HL-60 (cell line): Measurements from ENCODE around the gene PLPP2.
"Not testable (repeated sequence)": the region's sequence is repeated elsewhere in the genome, so short reads cannot be mapped to it uniquely, and the experiment has no call there.

Experiments used
- DNase-seq, 2 experiments: peaks; one replicate each; pipeline ENCODE4 v3.0.0-alpha.2; 2010 to 2020; ENCODE audit warnings: low read depth in 1 of 2, low spot score in 1 of 2
- H3K27ac ChIP-seq: fragments of 250-450 bp; sonication (Bioruptor Pico); replicated peaks from 2 replicates; pipeline ENCODE4 v1.5.1; 2020; ENCODE audit warnings: mild to moderate bottlenecking, moderate library complexity
- H3K27me3 ChIP-seq: fragments of 250-450 bp; sonication (Bioruptor Pico); 2 replicates; pipeline ENCODE4 v1.5.1; 2021; ENCODE audit warnings: mild to moderate bottlenecking, moderate library complexity; ENCODE audit not compliant: insufficient read depth, poor library complexity, severe bottlenecking
- H3K4me3 ChIP-seq: replicated peaks from 2 replicates; pipeline ENCODE4 v1.5.1; 2011; ENCODE audit warnings: mild to moderate bottlenecking, control low read depth, low read length; ENCODE audit not compliant: insufficient read depth
- GABPA ChIP-seq: IDR thresholded peaks from 2 replicates; pipeline ENCODE4 v1.6.1; 2012; ENCODE audit warnings: low read depth
- POLR2AphosphoS5 ChIP-seq: IDR thresholded peaks from 2 replicates; pipeline ENCODE4 v1.6.1; 2012; ENCODE audit warnings: low read depth
- REST ChIP-seq: IDR thresholded peaks from 2 replicates; pipeline ENCODE4 v1.6.1; 2012; ENCODE audit warnings: low read depth; ENCODE audit not compliant: insufficient replicate concordance
- SPI1 ChIP-seq: IDR thresholded peaks from 2 replicates; pipeline ENCODE4 v1.6.1; 2012; ENCODE audit warnings: low read depth, mild to moderate bottlenecking, borderline replicate concordance
- TF ChIP-seq, protein P1 (sequence below): IDR thresholded peaks from one replicate; pipeline ENCODE4 v1.5.1; 2011; ENCODE audit warnings: low read length, control low read depth, inconsistent platforms; ENCODE audit not compliant: insufficient read depth

The PLPP2 gene

DNA sequence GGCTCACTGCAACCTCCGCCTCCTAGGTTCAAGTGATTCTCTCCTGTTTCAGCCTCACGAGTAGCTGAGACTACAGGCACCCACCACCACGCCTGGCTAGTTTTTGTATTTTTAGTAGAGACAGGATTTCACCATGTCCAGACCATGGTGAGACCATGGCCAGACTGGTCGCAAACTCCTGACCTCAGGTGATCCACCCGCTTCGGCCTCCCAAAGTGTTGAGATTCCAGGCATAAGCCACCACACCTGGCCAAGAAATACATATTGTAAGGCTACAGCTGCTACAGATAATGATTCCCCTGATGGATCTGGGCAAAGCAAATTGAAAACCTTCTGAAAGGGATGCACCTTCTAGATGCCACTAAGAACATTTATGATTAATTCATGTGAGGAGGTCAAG is 17.8 kb downstream of the PLPP2 start:
- TF ChIP-seq, protein P1, sequence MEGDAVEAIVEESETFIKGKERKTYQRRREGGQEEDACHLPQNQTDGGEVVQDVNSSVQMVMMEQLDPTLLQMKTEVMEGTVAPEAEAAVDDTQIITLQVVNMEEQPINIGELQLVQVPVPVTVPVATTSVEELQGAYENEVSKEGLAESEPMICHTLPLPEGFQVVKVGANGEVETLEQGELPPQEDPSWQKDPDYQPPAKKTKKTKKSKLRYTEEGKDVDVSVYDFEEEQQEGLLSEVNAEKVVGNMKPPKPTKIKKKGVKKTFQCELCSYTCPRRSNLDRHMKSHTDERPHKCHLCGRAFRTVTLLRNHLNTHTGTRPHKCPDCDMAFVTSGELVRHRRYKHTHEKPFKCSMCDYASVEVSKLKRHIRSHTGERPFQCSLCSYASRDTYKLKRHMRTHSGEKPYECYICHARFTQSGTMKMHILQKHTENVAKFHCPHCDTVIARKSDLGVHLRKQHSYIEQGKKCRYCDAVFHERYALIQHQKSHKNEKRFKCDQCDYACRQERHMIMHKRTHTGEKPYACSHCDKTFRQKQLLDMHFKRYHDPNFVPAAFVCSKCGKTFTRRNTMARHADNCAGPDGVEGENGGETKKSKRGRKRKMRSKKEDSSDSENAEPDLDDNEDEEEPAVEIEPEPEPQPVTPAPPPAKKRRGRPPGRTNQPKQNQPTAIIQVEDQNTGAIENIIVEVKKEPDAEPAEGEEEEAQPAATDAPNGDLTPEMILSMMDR, result no peak
- no peak for TF ChIP-seq POLR2AphosphoS5
- TF ChIP-seq SPI1, result no peak
- Histone ChIP-seq H3K27me3 (peaks cover 6% of the 10 kb centered on the region), H3K27ac (no peak overlapping the region), H3K4me3 (no peak overlapping the region)
- DNase-seq, result no peak

DNA sequence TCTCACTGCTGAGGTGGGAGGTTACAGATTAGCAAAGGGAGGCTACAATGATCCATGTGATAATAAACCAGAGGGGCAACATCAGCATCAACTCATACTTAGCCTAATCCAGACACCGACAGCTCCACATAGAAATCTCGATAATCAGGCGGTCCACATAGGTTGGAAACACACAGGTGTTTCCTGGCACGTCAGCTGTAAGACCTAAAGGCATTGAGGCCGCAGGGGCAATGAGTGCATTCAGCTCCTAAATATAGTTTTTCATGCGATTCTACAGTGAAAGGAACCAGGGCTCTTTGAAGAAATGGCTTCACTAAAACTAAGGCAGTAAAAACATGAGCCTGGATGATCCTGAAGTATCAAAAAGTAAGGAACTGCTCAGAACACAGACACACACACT is 19.3 kb downstream of the PLPP2 start:
- no peak for DNase-seq
- Histone ChIP-seq H3K27me3 (peaks cover 9% of the 10 kb centered on the region), H3K27ac (no peak overlapping the region), H3K4me3 (no peak overlapping the region)
- TF ChIP-seq POLR2AphosphoS5, result no peak
- no peak for TF ChIP-seq REST
- TF ChIP-seq, protein P1, result no peak
- TF ChIP-seq GABPA, result no peak
- no peak for TF ChIP-seq SPI1

GRCh38 chr19:270766-271318 is 20.4 kb downstream of the PLPP2 start:
- H3K27ac ChIP-seq, DNase-seq, H3K4me3 ChIP-seq: not testable (repeated sequence)
- peaks cover 15% of the 10 kb centered on the region for H3K27me3 ChIP-seq

DNA sequence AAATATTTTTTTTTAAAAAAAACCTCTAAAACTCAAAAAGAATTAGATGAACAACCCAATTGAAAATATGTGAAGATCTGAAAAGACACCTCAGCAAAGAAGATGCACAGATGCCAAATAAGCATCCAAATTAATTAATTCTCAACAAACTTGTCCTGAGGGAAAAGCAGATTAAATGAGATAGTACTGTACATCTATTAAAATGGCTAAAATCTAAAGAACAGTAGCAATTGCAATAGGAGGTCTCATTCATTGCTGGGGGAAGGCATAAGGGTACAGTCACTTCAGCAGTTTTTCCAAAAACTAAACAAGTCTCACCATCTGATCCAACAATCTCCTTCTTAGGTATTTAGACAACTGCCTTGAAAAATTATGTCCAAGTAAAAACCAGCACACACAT is 22.0 kb downstream of the PLPP2 start:
- TF ChIP-seq POLR2AphosphoS5, result no peak
- no peak for TF ChIP-seq REST
- TF ChIP-seq, protein P1, result no peak
- TF ChIP-seq SPI1, result no peak
- no peak for TF ChIP-seq GABPA
- H3K27me3 ChIP-seq, result peaks cover 15% of the 10 kb centered on the region
- H3K27ac ChIP-seq, result no peak overlapping the region
- H3K4me3 ChIP-seq, result no peak overlapping the region
- no peak for DNase-seq
